Mucosa of descending colon (tissue), 3 donors: ENCODE measurements around the gene ACYP2. TPM values are rescaled to one million over a fixed set of nuclear protein-coding genes. Genes with fewer than 3 reads are reported as not detected.
"Not testable (repeated sequence)": the region's sequence is repeated elsewhere in the genome, so short reads cannot be mapped to it uniquely, and the experiment has no call there.

ENCODE experiments used
- ATAC-seq: fragments of 200-7000 bp; cut with Tn5 transposase; one replicate; pipeline ENCODE4 v1.9.1; 2020; ENCODE audit warnings: mild to moderate bottlenecking, moderate library complexity
- DNase-seq, 3 donors: peaks; one replicate each; pipeline ENCODE4 v3.0.0-alpha.2; 2020
- H3K36me3 ChIP-seq: fragments of 200-600 bp; one replicate; pipeline ENCODE4 v1.8.0; 2021; ENCODE audit warnings: low read depth, mild to moderate bottlenecking
- H3K4me1 ChIP-seq: fragments of 200-600 bp; one replicate; pipeline ENCODE4 v1.8.0; 2021; ENCODE audit warnings: low read depth, mild to moderate bottlenecking
- H3K4me3 ChIP-seq: fragments of 200-600 bp; one replicate; pipeline ENCODE4 v1.8.0; 2021; ENCODE audit warnings: mild to moderate bottlenecking
- H3K9me3 ChIP-seq: fragments of 200-600 bp; one replicate; pipeline ENCODE4 v1.8.0; 2021; ENCODE audit warnings: mild to moderate bottlenecking
- CTCF ChIP-seq: fragments of 200-600 bp; IDR thresholded peaks from one replicate; pipeline ENCODE4 v1.8.0; 2022; ENCODE audit warnings: antibody characterized with exemption, mild to moderate bottlenecking
- intact Hi-C, 2 donors: fragments of 100-400 bp; cut with DNase I in 1 of 2; cut with micrococcal nuclease in 1 of 2; formaldehyde crosslinking; loops; one replicate each; pipeline versions ENCODE4 v1.11.0 to v1.11.1; 2022; cut with DNase I, micrococcal nuclease
- long read RNA-seq, 2 donors: library from polyadenylated mRNA; unstranded; transcript quantifications; one replicate each; pipeline ENCODE4 v2.0.0, GENCODE V29; 2019 to 2021
- total RNA-seq, 3 donors: library from RNA; stranded (reverse); fragmentation: NEBNext Ultra II Directional in 2 of 3; extraction: Animal tissue kit (Norgen Biotek cat#: 25700) in 2 of 3; gene quantifications; one replicate each; pipeline versions ENCODE4 v1.2.1 to v1.2.4, GENCODE V29; 2021 to 2023
- donor health status: DM: no; HTN: no; CAD: no; lungs with moderate emphysema.
- donor health status: DM: no; HTN: no; CAD: no.
- donor health status: DM: no; HTN: yes; CAD: no.

ACYP2 gene
- 10 to 100 TPM; 10.7 to 17.8 (median 13.8) TPM for total RNA-seq
- long read RNA-seq, donor 1, partial matches to known transcripts = 1 of 11 reads
- long read RNA-seq, donor 1, other reads (novel, unspliced or antisense) = 10 of 11 reads
- long read RNA-seq, donor 2, partial matches to known transcripts = 0 of 4 reads
- long read RNA-seq, donor 2, other reads (novel, unspliced or antisense) = 4 of 4 reads

GRCh38 chr2:54115284-54116137 is at the start of gene ACYP2:
Gene ACYP2, plus strand, starts transcription at chr2:54115615.
- intact Hi-C loops = no loop called here
- peaks cover 1% of the 10 kb centered on the region for H3K9me3 ChIP-seq
- H3K4me1 ChIP-seq = no peaks in the 10 kb centered on the region
- DNase-seq = peak; percentile 94 to 97 (median 96)
- peak; percentile 97 for ATAC-seq
- H3K4me3 ChIP-seq = peak within 1 kb of the TSS; percentile 57
- TF ChIP-seq CTCF = no peak
- no peaks in the 10 kb centered on the region for H3K36me3 ChIP-seq

GRCh38 chr2:54065891-54066290 is 49.5 kb upstream of the ACYP2 start:
- ATAC-seq (no peak), DNase-seq (no peak)
- Histone ChIP-seq H3K9me3 (no peaks in the 10 kb centered on the region), H3K4me3 (no peak overlapping the region), H3K4me1 (no peaks in the 10 kb centered on the region), H3K36me3 (no peaks in the 10 kb centered on the region)
- intact Hi-C loops = no loop called here
- TF ChIP-seq CTCF = no peak

- intact Hi-C loops = no loop called here
- Histone ChIP-seq H3K4me1 (no peaks in the 10 kb centered on the region), H3K9me3 (no peaks in the 10 kb centered on the region), H3K4me3 (no peak overlapping the region), H3K36me3 (no peaks in the 10 kb centered on the region)
- no peak for ATAC-seq
- DNase-seq = no peak
- TF ChIP-seq CTCF = no peak
These were observed 47.5 kb upstream of the ACYP2 start for GRCh38 chr2:54067851-54068375.

GRCh38 chr2:54072483-54072882 is 42.9 kb upstream of the ACYP2 start:
- DNase-seq, H3K9me3 ChIP-seq, H3K4me1 ChIP-seq, H3K4me3 ChIP-seq, H3K36me3 ChIP-seq, intact Hi-C loops, ATAC-seq: not testable (repeated sequence)

GRCh38 chr2:54073796-54074195 is 41.6 kb upstream of the ACYP2 start:
- TF ChIP-seq CTCF = no peak
- H3K9me3 ChIP-seq = no peaks in the 10 kb centered on the region
- intact Hi-C loops = no loop called here
- DNase-seq (no peak), ATAC-seq (peak; percentile 53)
- no peak overlapping the region for H3K4me3 ChIP-seq
- no peaks in the 10 kb centered on the region for H3K36me3 ChIP-seq
- no peaks in the 10 kb centered on the region for H3K4me1 ChIP-seq
